ENCODE measurements around the gene TBC1D5.

DNA sequence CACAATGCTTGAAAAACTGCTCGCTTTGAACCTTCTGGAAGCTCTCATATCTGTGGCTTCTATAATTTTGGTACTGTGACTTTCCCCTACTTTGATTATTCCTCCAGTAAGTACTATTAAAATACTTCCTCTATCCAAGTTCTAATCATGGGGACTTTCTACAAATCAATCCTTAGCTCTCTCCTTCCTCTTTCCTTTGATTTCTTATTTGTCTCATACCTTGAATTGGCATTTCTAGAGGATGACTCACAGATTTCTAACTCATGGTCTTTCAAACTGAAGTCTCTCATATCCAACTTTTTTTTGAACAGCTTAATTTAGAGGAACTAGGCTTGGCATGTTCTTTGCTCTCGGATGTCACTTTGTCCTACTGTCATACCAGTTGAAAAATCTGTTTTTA lies 241.8 kb downstream of the TBC1D5 start:
- TF ChIP-seq CTCF (IDR thresholded peaks at IDR 0.05) (no peak), EZH2 (IDR thresholded peaks at IDR 0.05; ENCODE audit: borderline replicate concordance, insufficient read depth, low read depth, low read length, poor library complexity, severe bottlenecking) (no peak)

All from B cell (primary cell).